Eye (tissue), 1 donor: Measurements from ENCODE around the gene SMIM33.
"Not testable (repeated sequence)": the region's sequence is repeated elsewhere in the genome, so short reads cannot be mapped to it uniquely, and the experiment has no call there.

Experiments used
- DNase-seq: peaks from one replicate; pipeline ENCODE4 v3.0.0-alpha.2; 2015

Gene SMIM33

GRCh38 chr5:139470821-139471300 is at the start of gene SMIM33:
TSS of gene SMIM33 (plus strand) at chr5:139471004. CDS start at chr5:139471122, 118 bp downstream.
- DNase-seq = no peak

GRCh38 chr5:139422307-139422893 is 48.4 kb upstream of the SMIM33 start:
- DNase-seq = peak; percentile 91

GRCh38 chr5:139425497-139425896 is 45.3 kb upstream of the SMIM33 start:
- DNase-seq = no peak

GRCh38 chr5:139426203-139426885 is 44.5 kb upstream of the SMIM33 start:
- no peak for DNase-seq

- no peak for DNase-seq
These were observed 40.8 kb upstream of the SMIM33 start for GRCh38 chr5:139430015-139430414.

- DNase-seq = no peak
These were observed 39.1 kb upstream of the SMIM33 start for GRCh38 chr5:139431706-139432105.

- DNase-seq = no peak
These were observed 35.1 kb upstream of the SMIM33 start for GRCh38 chr5:139435676-139436075.

- no peak for DNase-seq
These were observed 32.1 kb upstream of the SMIM33 start for GRCh38 chr5:139438707-139439012.

- peak; percentile 98 for DNase-seq
These were observed 31.5 kb upstream of the SMIM33 start, which contains the start of gene DNAJC18 for GRCh38 chr5:139439013-139439903. TSS of gene DNAJC18 (minus strand) at chr5:139439525. CDS start at chr5:139439445, 80 bp downstream.

- not testable (repeated sequence) for DNase-seq
These were observed 30.4 kb upstream of the SMIM33 start for GRCh38 chr5:139440416-139440815.

- peak; percentile 55 for DNase-seq
These were observed 26.9 kb upstream of the SMIM33 start for GRCh38 chr5:139443831-139444453.

- DNase-seq = no peak
These were observed 25.3 kb upstream of the SMIM33 start for GRCh38 chr5:139445325-139446170.

- DNase-seq = no peak
These were observed 23.6 kb upstream of the SMIM33 start for GRCh38 chr5:139446956-139447779.

- DNase-seq = no peak
These were observed 19.6 kb upstream of the SMIM33 start for GRCh38 chr5:139451176-139451575.

- no peak for DNase-seq
These were observed 18.7 kb upstream of the SMIM33 start for GRCh38 chr5:139451878-139452660.

GRCh38 chr5:139453683-139454567 is 16.9 kb upstream of the SMIM33 start:
- no peak for DNase-seq

- DNase-seq = no peak
These were observed 16.1 kb upstream of the SMIM33 start for GRCh38 chr5:139454568-139455290.

GRCh38 chr5:139456776-139457175 is 14.0 kb upstream of the SMIM33 start:
- no peak for DNase-seq

- no peak for DNase-seq
These were observed 13.6 kb upstream of the SMIM33 start for GRCh38 chr5:139457241-139457640.
